Activated CD8-positive, alpha-beta memory T cell treated with anti-CD3 and anti-CD28 coated beads for 1 hour (primary cell): ENCODE data around the gene UBE4A.

Source experiments
- DNase-seq, 2 donors: peaks; one replicate each; pipeline ENCODE4 v3.0.0-alpha.2; 2020; ENCODE audit warnings: low read depth in 1 of 2; ENCODE audit errors: extremely low read depth in 1 of 2

UBE4A gene

GRCh38 chr11:118359295-118359958 lies at the start of gene UBE4A:
TSS of gene UBE4A (plus strand) at chr11:118359600. CDS start at chr11:118365081, 5,481 bp downstream.
- peak; percentile 98 for DNase-seq

- no peak for DNase-seq
These were observed 49.1 kb upstream of the UBE4A start for GRCh38 chr11:118310271-118310670.

GRCh38 chr11:118310781-118311485 lies 48.5 kb upstream of the UBE4A start:
- DNase-seq, result no peak

GRCh38 chr11:118311518-118311917 lies 47.9 kb upstream of the UBE4A start:
- DNase-seq, result no peak

- DNase-seq, result no peak
These were observed 47.1 kb upstream of the UBE4A start for GRCh38 chr11:118312328-118312727.

GRCh38 chr11:118313242-118313641 lies 46.2 kb upstream of the UBE4A start:
- DNase-seq, result no peak

GRCh38 chr11:118314988-118315411 lies 44.4 kb upstream of the UBE4A start:
- no peak for DNase-seq

GRCh38 chr11:118318124-118318523 lies 41.3 kb upstream of the UBE4A start:
- DNase-seq, result no peak

GRCh38 chr11:118318581-118319336 lies 40.6 kb upstream of the UBE4A start:
- no peak for DNase-seq

GRCh38 chr11:118319337-118319707 lies 40.1 kb upstream of the UBE4A start:
- no peak for DNase-seq

- no peak for DNase-seq
These were observed 38.9 kb upstream of the UBE4A start for GRCh38 chr11:118320515-118320914.

GRCh38 chr11:118321386-118322082 lies 37.9 kb upstream of the UBE4A start:
- no peak for DNase-seq

GRCh38 chr11:118322721-118323120 lies 36.7 kb upstream of the UBE4A start:
- DNase-seq, result no peak

- no peak for DNase-seq
These were observed 34.1 kb upstream of the UBE4A start for GRCh38 chr11:118325283-118325682.

GRCh38 chr11:118328745-118329144 lies 30.7 kb upstream of the UBE4A start:
- no peak for DNase-seq

GRCh38 chr11:118334745-118335144 lies 24.7 kb upstream of the UBE4A start:
- no peak for DNase-seq

GRCh38 chr11:118338637-118339061 lies 20.8 kb upstream of the UBE4A start:
- DNase-seq, result peak; percentile 76 to 92

- no peak for DNase-seq
These were observed 20.0 kb upstream of the UBE4A start for GRCh38 chr11:118339281-118339961.

- DNase-seq, result no peak
These were observed 19.0 kb upstream of the UBE4A start for GRCh38 chr11:118340449-118340848.

- no peak for DNase-seq
These were observed 18.1 kb upstream of the UBE4A start for GRCh38 chr11:118341261-118341660.
